Smooth muscle cell of the brain vasculature (primary cell): ENCODE measurements around the gene SSTR5.

Experiments
- DNase-seq: peaks from one replicate; pipeline ENCODE4 v3.0.0-alpha.2; 2012; ENCODE audit warnings: low read depth, low spot score

Gene SSTR5

GRCh38 chr16:1102921-1103635 is 30.5 kb downstream of the SSTR5 start:
- DNase-seq = no peak

- DNase-seq = no peak
Observed at GRCh38 chr16:1103636-1103980, 31.1 kb downstream of the SSTR5 start.

GRCh38 chr16:1105888-1106620 is 33.5 kb downstream of the SSTR5 start:
- peak; percentile 15 for DNase-seq

DNA sequence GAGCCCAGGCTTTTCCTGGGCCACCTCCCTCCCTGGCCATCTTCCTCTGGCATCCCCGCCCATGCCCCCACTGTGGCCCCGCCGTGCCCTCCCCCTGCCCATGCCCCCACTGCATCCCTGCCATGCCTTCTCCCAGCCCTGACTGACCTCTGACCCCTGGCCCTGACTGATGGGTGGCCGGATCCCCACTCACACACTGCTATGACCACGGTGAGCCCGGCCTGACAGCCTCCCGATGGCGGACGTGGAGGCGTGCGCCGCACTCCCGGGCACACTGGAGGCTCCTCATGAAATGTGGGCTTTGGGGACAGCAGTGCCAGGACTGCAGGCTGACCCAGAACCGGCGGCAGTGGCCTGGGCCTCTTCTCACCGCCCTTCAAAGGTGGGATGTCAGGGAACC is 34.1 kb downstream of the SSTR5 start:
- DNase-seq = no peak

DNA sequence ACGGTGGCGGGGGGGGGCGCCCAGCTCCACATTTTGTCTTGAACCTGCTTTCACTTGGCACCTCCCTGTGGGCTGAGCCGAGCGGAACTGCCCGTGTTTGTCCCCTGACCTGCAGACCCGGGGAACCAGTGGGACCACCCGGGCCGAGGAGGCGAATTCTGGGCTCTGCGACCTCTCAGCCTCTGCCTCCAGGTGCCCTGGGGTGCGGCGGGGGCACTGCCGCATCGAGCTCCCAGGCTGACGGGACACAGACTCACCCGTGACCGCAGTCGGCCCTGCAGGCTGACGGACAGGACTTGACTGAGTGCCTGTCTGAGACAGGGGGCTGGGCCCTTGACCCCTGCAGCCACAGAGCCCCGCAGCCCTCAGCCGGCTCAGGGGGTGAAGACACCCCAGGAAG is 34.6 kb downstream of the SSTR5 start:
- DNase-seq = no peak

- DNase-seq = no peak
Observed at GRCh38 chr16:1107731-1108130, 35.2 kb downstream of the SSTR5 start.

DNA sequence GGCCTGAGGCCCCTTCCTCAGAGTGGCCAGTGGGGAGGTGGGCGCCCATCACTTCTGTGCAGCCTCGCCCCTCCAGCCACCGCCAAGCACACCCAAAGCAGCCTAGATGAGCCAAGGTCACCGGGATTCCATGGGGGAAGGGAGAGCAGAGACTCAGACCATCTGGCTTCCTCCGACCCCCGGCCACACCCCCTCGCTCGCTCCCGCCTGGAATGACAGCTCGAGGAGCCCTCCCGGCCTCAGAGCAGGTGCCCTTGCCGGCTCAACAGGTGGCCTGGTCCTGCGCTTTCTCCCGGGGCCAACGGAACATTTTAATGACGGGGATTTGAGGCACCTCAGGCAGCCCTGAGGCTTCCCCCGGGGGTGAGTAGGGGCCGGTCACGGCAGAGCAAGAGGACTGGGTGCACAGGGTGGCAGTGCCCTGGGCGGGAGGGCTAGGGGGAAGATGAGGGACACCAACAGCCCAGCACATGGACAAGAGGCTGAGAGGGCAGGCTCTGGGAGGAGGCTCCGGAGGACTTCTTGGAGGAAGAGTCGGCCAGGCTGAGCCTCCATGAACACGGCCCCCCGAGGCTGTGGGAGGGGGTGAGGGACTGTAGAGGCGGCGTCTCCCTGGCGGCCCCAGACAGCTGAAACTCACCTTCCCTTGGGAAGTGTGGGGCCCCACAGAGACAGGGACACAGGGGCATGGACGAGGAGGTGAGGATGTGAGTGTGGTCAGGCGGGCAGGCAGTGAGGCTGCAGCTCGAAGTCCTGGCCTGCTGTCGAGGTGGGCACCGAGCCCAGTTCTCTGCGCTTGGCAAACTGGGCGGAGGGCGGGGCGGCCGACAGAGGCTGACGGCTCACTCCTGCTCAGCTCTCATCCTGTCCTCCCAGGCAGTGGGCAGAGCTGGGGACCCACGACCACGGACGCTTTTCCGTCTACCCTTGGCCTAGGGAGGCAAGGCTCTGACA is 36.0 kb downstream of the SSTR5 start:
- no peak for DNase-seq

GRCh38 chr16:1109648-1110047 is 37.1 kb downstream of the SSTR5 start:
- no peak for DNase-seq

- no peak for DNase-seq
Observed at GRCh38 chr16:1112506-1113184, 40.1 kb downstream of the SSTR5 start.

- DNase-seq = no peak
Observed at GRCh38 chr16:1113489-1113888, 40.9 kb downstream of the SSTR5 start.

GRCh38 chr16:1113889-1114526 is 41.5 kb downstream of the SSTR5 start:
- no peak for DNase-seq

DNA sequence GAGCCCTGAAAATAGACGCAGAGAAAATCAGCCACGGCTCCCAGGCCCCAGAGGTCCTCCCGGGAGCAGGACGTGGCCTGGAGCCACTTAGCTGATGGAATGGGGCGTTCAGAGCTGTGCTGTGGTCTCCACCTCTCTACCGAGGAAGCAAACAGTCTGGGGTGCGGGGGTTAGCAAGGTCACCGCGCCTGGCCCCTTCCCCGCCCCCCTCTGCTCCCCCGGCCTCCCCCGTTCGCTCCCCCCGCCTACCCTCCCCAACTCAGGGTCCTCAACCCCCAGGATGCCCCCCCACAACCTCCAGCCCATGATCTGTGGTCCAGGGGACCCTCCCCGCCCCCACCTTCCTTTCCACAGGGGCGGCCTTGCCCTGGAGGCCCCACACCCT is 44.1 kb downstream of the SSTR5 start:
- DNase-seq = no peak

- DNase-seq = no peak
Observed at GRCh38 chr16:1117176-1117900, 44.8 kb downstream of the SSTR5 start.

DNA sequence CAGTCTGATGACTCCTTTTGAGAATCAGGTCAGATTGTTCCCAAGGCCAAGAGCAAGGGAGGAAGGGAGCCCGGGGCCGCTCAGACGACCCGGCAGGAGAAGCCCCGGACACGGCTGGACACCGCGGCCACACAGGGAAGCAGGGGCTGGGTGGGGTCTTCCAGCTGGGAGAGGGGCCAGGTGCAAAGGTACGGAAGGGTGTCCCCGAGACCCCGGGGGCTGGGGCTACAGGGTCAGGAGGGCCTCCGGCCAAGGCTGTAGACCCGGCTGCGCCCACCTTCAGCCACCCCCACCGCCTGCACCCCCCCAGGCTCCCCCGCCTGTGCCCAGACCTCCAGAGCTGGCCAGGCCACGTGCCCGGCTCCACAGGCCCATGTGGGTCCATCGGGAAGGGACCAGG is 45.4 kb downstream of the SSTR5 start:
- DNase-seq = no peak

DNA sequence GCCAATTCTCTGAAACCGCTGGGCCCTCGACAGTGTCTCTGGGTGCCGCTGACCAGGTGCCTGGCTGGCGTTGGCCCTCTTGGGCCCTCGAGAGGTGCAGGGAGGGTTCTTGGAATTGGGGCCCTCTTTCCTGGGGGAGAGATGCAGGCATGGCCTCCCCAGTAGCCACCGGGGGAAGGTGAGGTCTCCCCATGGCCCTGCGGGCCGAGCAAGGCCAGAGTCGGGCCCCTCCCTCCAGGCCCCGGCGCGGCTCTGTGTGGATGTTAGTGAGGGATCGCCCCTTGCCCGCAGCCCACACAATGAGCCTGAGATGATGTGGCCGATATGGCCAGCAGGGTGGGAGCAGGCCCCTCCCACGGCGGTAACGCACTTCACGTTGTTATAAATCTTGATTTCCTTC is 46.6 kb downstream of the SSTR5 start:
- DNase-seq = no peak

GRCh38 chr16:1119766-1120576 is 47.4 kb downstream of the SSTR5 start:
- DNase-seq = no peak

DNA sequence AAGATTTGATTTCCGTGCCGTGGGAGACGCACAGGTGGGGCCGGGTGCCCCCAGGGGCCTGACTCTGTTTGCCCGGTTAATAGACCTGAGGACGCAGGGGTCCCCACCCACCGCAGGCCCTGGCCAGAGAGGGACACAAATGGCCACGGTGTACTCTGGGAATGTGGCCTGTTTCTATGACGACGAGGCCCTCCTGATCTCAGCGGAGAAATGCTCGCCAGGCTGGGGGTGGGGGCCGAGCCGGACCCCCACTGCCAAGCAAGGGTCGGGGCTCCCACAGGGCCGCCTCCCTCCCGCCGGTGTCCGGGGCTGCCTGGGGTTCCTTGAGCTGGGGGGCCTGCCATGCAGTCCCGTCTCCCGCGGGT is 48.0 kb downstream of the SSTR5 start:
- no peak for DNase-seq

GRCh38 chr16:1121009-1121408 is 48.5 kb downstream of the SSTR5 start:
- no peak for DNase-seq

GRCh38 chr16:1121601-1122397 is 49.3 kb downstream of the SSTR5 start:
- DNase-seq = no peak
